Breast epithelium (tissue), 4 donors: ENCODE data around the gene MED9. TPM values are rescaled to one million over a fixed set of nuclear protein-coding genes. Genes with fewer than 3 reads are reported as not detected.
"Not testable (repeated sequence)": the region's sequence is repeated elsewhere in the genome, so short reads cannot be mapped to it uniquely, and the experiment has no call there.

Experiments used
- DNase-seq, 2 donors: peaks; one replicate each; pipeline ENCODE4 v3.0.0-alpha.2; 2019; ENCODE audit warnings: low spot score in 2 of 2
- H3K27ac ChIP-seq, 2 donors: fragments of 200-600 bp; sonication (generic) in 1 of 2; one replicate each; pipeline ENCODE4 v1.5.1; 2016 to 2019; ENCODE audit warnings: mild to moderate bottlenecking in 1 of 2
- H3K27me3 ChIP-seq, 2 donors: fragments of 200-600 bp; sonication (generic) in 1 of 2; one replicate each; pipeline versions ENCODE4 v1.5.1 to v1.6.0; 2017 to 2019; ENCODE audit warnings: control low read depth in 1 of 2, mild to moderate bottlenecking in 1 of 2
- H3K36me3 ChIP-seq: fragments of 200-600 bp; one replicate; pipeline ENCODE4 v1.5.1; 2019
- H3K4me1 ChIP-seq, 2 donors: fragments of 200-600 bp; sonication (generic); one replicate each; pipeline ENCODE4 v1.5.1; 2016 to 2019; ENCODE audit warnings: control low read depth in 1 of 2
- H3K4me3 ChIP-seq, 3 donors: fragments of 200-600 bp; sonication (generic); 1 replicate in 2 of 3; 2 replicates in 1 of 3; pipeline ENCODE4 v1.5.1; 2016 to 2019; ENCODE audit warnings: mild to moderate bottlenecking in 3 of 3, moderate library complexity in 2 of 3
- H3K9me3 ChIP-seq, 2 donors: fragments of 200-600 bp; sonication (generic) in 1 of 2; one replicate each; pipeline ENCODE4 v1.5.1; 2016 to 2019; ENCODE audit warnings: control low read depth in 1 of 2
- POLR2A ChIP-seq: fragments of 450-650 bp; IDR thresholded peaks from one replicate; pipeline ENCODE4 v1.6.1; 2016; ENCODE audit warnings: antibody characterized with exemption, mild to moderate bottlenecking, moderate library complexity
- POLR2AphosphoS5 ChIP-seq, 3 donors: sonication (generic); formaldehyde crosslinking; IDR thresholded peaks; one replicate each; pipeline ENCODE4 v1.6.1; 2017; ENCODE audit warnings: antibody characterized with exemption in 3 of 3
- intact Hi-C: fragments of 100-400 bp; cut with DNase I; formaldehyde crosslinking; loops from one replicate; pipeline ENCODE4 v1.15.1; 2023; ENCODE audit warnings: low total_unique reads
- total RNA-seq, 3 donors: library from RNA; depleted of rRNA; stranded (reverse); fragments of >200 nt; gene quantifications; one replicate each; pipeline ENCODE4 v1.1.0, GENCODE V29; 2016
- TF ChIP-seq, protein P1 (sequence below), 3 donors: fragments of 450-650 bp; IDR thresholded peaks; one replicate each; pipeline ENCODE4 v1.5.1; 2016 to 2017; ENCODE audit warnings: antibody characterized with exemption in 3 of 3, mild to moderate bottlenecking in 3 of 3, moderate library complexity in 3 of 3

The MED9 gene, protein sequence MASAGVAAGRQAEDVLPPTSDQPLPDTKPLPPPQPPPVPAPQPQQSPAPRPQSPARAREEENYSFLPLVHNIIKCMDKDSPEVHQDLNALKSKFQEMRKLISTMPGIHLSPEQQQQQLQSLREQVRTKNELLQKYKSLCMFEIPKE
- total RNA-seq: 10 to 100 TPM; 13.4 to 22.5 (median 20.0) TPM

DNA sequence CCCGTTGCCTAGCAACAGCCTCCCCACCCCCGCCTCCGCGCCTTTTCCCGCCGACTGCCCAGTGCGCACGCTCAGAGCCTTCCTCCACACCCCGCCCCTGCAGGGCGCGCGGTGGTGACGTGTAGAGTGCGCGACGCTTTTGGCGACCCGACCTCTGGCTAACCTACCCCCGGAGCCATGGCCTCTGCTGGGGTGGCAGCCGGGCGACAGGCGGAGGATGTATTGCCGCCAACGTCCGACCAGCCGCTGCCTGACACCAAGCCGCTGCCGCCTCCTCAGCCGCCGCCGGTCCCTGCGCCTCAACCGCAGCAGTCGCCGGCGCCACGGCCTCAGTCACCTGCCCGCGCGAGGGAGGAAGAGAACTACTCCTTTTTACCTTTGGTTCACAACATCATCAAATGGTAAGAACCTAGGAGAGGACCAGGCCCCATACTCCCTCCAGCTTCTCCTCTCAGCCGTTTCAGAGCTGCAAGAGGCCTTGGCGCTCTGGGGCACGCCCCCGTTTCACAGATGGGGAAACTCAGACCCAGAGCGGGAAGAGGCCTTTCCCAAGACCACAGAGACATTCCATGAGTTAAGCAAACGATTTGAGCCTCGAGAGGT, at the start of gene MED9:
Gene MED9, plus strand, starts transcription at position 136 of the 603 bp plus-strand sequence. Its CDS starts 42 bp downstream, at position 178.
- TF ChIP-seq POLR2AphosphoS5 (IDR thresholded peaks at IDR 0.05): peak; percentile 83 to 91 (median 83)
- TF ChIP-seq POLR2A: peak; percentile 36
- TF ChIP-seq, protein P1, sequence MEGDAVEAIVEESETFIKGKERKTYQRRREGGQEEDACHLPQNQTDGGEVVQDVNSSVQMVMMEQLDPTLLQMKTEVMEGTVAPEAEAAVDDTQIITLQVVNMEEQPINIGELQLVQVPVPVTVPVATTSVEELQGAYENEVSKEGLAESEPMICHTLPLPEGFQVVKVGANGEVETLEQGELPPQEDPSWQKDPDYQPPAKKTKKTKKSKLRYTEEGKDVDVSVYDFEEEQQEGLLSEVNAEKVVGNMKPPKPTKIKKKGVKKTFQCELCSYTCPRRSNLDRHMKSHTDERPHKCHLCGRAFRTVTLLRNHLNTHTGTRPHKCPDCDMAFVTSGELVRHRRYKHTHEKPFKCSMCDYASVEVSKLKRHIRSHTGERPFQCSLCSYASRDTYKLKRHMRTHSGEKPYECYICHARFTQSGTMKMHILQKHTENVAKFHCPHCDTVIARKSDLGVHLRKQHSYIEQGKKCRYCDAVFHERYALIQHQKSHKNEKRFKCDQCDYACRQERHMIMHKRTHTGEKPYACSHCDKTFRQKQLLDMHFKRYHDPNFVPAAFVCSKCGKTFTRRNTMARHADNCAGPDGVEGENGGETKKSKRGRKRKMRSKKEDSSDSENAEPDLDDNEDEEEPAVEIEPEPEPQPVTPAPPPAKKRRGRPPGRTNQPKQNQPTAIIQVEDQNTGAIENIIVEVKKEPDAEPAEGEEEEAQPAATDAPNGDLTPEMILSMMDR (IDR thresholded peaks at IDR 0.05): no peak

DNA sequence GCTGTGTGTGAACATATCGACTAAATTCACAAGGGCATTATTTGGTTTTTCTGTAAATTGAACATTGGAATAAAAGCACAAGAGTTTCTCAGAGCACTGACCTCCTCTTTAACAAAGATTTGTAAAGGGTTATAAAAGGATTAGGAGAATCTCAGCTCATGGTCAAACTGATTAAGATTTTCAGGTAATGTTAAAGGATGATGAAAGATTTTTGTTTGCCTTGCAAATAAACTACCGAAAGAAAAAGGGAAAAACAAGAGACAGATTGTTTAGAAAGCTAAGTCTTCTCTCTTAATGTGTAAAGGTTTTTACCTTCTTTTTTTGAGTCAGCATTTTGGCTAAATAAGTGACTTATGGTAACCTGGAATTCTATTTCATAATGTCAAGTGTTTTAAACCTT, 47.6 kb upstream of the MED9 start:
- Histone ChIP-seq H3K27ac (no peak overlapping the region), H3K36me3 (no peaks in the 10 kb centered on the region), H3K27me3 (no peaks in the 10 kb centered on the region), H3K9me3 (peaks cover 0 to 9% of the 10 kb centered on the region in 2 donors), H3K4me3 (no peak overlapping the region), H3K4me1 (no peaks in the 10 kb centered on the region)
- no peak for DNase-seq
- no peak for TF ChIP-seq POLR2A
- TF ChIP-seq, protein P1 (IDR thresholded peaks at IDR 0.05): no peak
- TF ChIP-seq POLR2AphosphoS5 (IDR thresholded peaks at IDR 0.05): no peak
- intact Hi-C loops: no loop called here

More for the DNA sequence above, at the start of gene MED9:
- Histone ChIP-seq H3K9me3 (no peaks in the 10 kb centered on the region), H3K4me3 (peak within 1 kb of the TSS; percentile 86 to 98 (median 88)), H3K36me3 (no peaks in the 10 kb centered on the region), H3K27ac (peak within 1 kb of the TSS; percentile 92 to 94), H3K27me3 (no peaks in the 10 kb centered on the region), H3K4me1 (peaks cover 0 to 14% of the 10 kb centered on the region in 2 donors)
- intact Hi-C loops: no loop called here
- DNase-seq: peak; percentile 87 to 91

DNA sequence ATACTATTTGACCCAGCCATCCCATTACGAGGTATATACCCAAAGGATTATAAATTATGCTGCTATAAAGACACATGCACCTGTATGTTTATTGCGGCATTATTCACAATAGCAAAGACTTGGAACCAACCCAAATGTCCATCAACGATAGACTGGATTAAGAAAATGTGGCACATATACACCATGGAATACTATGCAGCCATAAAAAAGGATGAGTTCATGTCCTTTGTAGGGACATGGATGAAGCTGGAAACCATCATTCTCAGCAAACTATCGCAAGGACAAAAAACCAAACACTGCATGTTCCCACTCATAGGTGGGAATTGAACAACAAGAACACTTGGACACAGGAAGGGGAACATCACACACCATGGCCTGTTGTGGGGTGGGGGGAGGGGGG, 45.9 kb upstream of the MED9 start:
- DNase-seq, H3K27ac ChIP-seq, H3K4me3 ChIP-seq, H3K4me1 ChIP-seq, intact Hi-C loops, H3K9me3 ChIP-seq, H3K36me3 ChIP-seq, H3K27me3 ChIP-seq: not testable (repeated sequence)

DNA sequence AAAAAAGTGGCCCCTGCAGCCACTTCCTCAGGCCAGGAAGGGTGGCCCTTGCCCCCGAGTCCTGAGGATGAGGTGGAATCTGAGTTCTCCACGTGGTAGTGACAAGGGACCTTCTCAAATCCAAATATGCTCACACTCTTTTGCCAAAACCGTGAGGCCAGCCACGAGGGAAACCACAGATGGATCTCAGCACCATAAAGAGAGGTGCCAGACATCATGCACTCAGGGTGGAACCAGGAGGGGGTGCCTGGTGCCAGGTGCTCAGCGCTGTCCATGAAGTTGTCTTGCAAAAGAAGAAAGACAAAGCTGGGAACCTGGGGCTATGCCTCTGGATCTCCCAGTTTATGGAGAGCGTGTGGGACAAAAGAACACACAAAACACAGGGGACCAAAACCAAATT, 45.2 kb upstream of the MED9 start:
- Histone ChIP-seq H3K4me1 (no peaks in the 10 kb centered on the region), H3K27ac (no peak overlapping the region), H3K9me3 (no peaks in the 10 kb centered on the region), H3K36me3 (no peaks in the 10 kb centered on the region), H3K27me3 (no peaks in the 10 kb centered on the region), H3K4me3 (no peak overlapping the region)
- no peak for DNase-seq
- no peak for TF ChIP-seq POLR2AphosphoS5 (IDR thresholded peaks at IDR 0.05)
- TF ChIP-seq POLR2A: no peak
- TF ChIP-seq, protein P1 (IDR thresholded peaks at IDR 0.05): no peak
- intact Hi-C loops: no loop called here

DNA sequence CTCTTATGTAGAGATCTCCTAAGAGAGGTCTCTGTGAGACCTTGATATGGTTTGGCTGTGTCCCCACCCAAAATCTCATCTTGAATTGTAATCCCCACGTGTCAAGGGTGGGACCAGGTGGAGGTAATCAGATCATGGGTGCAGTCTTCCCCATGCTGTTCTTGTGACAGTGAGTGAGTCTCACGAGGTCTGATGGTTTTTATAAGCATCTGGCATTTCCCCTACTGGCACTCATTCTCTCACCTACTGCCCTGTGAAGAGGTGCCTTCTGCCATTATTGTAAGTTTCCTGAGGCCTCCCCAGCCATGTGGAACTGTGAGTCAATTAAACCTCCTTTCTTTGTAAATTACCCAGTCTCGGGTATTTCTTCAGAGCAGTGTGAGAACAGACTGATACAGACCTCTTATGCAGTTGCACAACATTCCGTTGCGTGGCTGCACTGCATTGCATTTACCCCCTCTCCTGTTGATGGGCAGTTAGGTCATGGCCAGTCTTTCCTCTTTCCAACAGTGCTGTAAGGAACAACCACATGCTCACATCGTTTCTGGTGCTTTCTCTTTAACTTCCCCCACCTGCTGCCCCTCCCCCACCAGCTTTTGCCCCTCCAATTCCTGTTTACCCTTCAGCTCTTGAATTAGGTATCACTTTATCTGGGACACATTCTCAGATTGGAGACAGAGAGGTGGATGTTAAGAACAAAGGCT, 43.6 kb upstream of the MED9 start:
- Histone ChIP-seq H3K4me3 (no peak overlapping the region), H3K36me3 (no peaks in the 10 kb centered on the region), H3K4me1 (no peaks in the 10 kb centered on the region), H3K27me3 (no peaks in the 10 kb centered on the region), H3K27ac (no peak overlapping the region), H3K9me3 (no peaks in the 10 kb centered on the region)
- DNase-seq: no peak
- intact Hi-C loops: no loop called here
- TF ChIP-seq, protein P1 (IDR thresholded peaks at IDR 0.05): no peak
- no peak for TF ChIP-seq POLR2AphosphoS5 (IDR thresholded peaks at IDR 0.05)
- TF ChIP-seq POLR2A: no peak
